Panc1 (cell line): ENCODE measurements around the gene BTBD17. TPM values are rescaled to one million over a fixed set of nuclear protein-coding genes. Genes with fewer than 3 reads are reported as not detected.
A peak's percentile ranks its signal among the peaks of the same experiment; 100 is the strongest.

Experiments used
- ATAC-seq: fragments of 200-7000 bp; cut with Tn5 transposase; 2 replicates; pipeline ENCODE4 v1.9.1; 2020; ENCODE audit warnings: mild to moderate bottlenecking, moderate library complexity
- BruUV-seq: library from RNA; stranded (reverse); fragments of 400-500 nt; replicated peaks from 2 replicates; lab custom pipeline; 2021; lab: Mats Ljungman, UMichigan
- CTCF ChIA-PET: fragments of 300-600 bp; sonication (Branson Sonifier 250); formaldehyde crosslinking; loops from one replicate; lab custom pipeline; 2022; ENCODE audit warnings: antibody characterized with exemption; lab: Charles Lee
- POLR2A ChIA-PET: fragments of 300-600 bp; sonication (Branson Sonifier 250); formaldehyde crosslinking; loops from one replicate; lab custom pipeline; 2022; ENCODE audit warnings: antibody characterized with exemption; lab: Charles Lee
- DNase-seq: peaks from one replicate; pipeline ENCODE4 v3.0.0-alpha.2; 2010; ENCODE audit warnings: low read depth, low spot score
- H3K27ac ChIP-seq: 2 replicates; pipeline ENCODE4 v1.5.1; 2011; ENCODE audit warnings: mild to moderate bottlenecking, low read length, inconsistent platforms
- H3K27me3 ChIP-seq: fragments of 200-500 bp; sonication (Bioruptor generic); 2 replicates; pipeline ENCODE4 v1.6.0; 2014; ENCODE audit warnings: low read length, inconsistent platforms; ENCODE audit not compliant: control insufficient read depth, insufficient read depth
- H3K36me3 ChIP-seq: fragments of 200-500 bp; sonication (Bioruptor generic); 2 replicates; pipeline ENCODE4 v1.5.1; 2014; ENCODE audit warnings: inconsistent platforms, mild to moderate bottlenecking, low read length, moderate library complexity; ENCODE audit not compliant: control insufficient read depth, insufficient read depth
- H3K4me1 ChIP-seq: 2 replicates; pipeline ENCODE4 v1.5.1; 2011; ENCODE audit warnings: inconsistent platforms, mild to moderate bottlenecking, low read length, moderate library complexity; ENCODE audit not compliant: control insufficient read depth, insufficient read depth
- H3K4me3 ChIP-seq, 2 experiments: 2 replicates each; pipeline ENCODE4 v1.5.1; 2011 to 2012; ENCODE audit warnings: low read depth in 2 of 2, low read length in 2 of 2, mild to moderate bottlenecking in 2 of 2, inconsistent platforms in 1 of 2, moderate library complexity in 1 of 2
- H3K9me3 ChIP-seq: fragments of 200-500 bp; sonication (Bioruptor generic); 2 replicates; pipeline ENCODE4 v1.5.1; 2014; ENCODE audit warnings: low read depth, mild to moderate bottlenecking, inconsistent platforms, low read length, moderate library complexity; ENCODE audit not compliant: control insufficient read depth, insufficient read depth
- POLR2AphosphoS5 ChIP-seq: IDR thresholded peaks from 2 replicates; pipeline ENCODE4 v1.6.1; 2012; ENCODE audit warnings: mild to moderate bottlenecking, low read depth, low read length, moderate library complexity
- REST ChIP-seq, 2 experiments: IDR thresholded peaks; 2 replicates each; pipeline ENCODE4 v1.6.1; 2011 to 2012; ENCODE audit warnings: low read depth in 2 of 2, control low read depth in 1 of 2, low read length in 1 of 2, mild to moderate bottlenecking in 1 of 2, moderate library complexity in 1 of 2; ENCODE audit not compliant: insufficient read depth in 1 of 2
- SIN3A ChIP-seq: IDR thresholded peaks from 2 replicates; pipeline ENCODE4 v1.6.1; 2012; ENCODE audit warnings: low read depth, mild to moderate bottlenecking, low read length, moderate library complexity, borderline replicate concordance; ENCODE audit not compliant: insufficient read depth
- TCF7L2 ChIP-seq: IDR thresholded peaks from 2 replicates; pipeline ENCODE4 v1.6.1; 2011; ENCODE audit warnings: mild to moderate bottlenecking, low read depth, low read length, inconsistent platforms
- in situ Hi-C: cut with HindIII; loops from 2 replicates; pipeline ENCODE4 v1.10.0; 2016; ENCODE audit warnings: low sequenced_read_pairs, low pct_unique_long_range_greater_than_20kb
- intact Hi-C: fragments of 100-400 bp; cut with micrococcal nuclease; formaldehyde crosslinking; loops from one replicate; pipeline ENCODE4 v1.10.0; 2022; ENCODE audit not compliant: unreplicated experiment
- total RNA-seq: library from RNA; stranded (reverse); gene quantifications from one replicate; pipeline ENCODE4 v1.2.1, GENCODE V29; 2021; ENCODE audit not compliant: unreplicated experiment
- TF ChIP-seq, protein P1 (sequence below): fragments of 450-650 bp; IDR thresholded peaks from 2 replicates; pipeline ENCODE4 v1.5.1; 2017; ENCODE audit warnings: mild to moderate bottlenecking

Gene BTBD17
- total RNA-seq, 1 experiment from 2014 or later = not detected

- in situ Hi-C loops = no loop called here
- DNase-seq (no peak), ATAC-seq (peak; percentile 32; the same call in 1 of the 2 replicates)
- BruUV-seq = no TSS peak
- ChIA-PET CTCF (interaction anchor here (0.5 to 2.8 kb wide), 8 partner anchors 8 to 200 kb away, joined by 3 to 13 read pairs (median 4); no protein-coding TSS in a partner anchor), POLR2A (no interaction called here)
- no peak for TF ChIP-seq REST (IDR thresholded peaks at IDR 0.05; ENCODE audit: insufficient read depth in 1 of 2, low read depth in 2 of 2, low read length in 1 of 2)
- TF ChIP-seq POLR2AphosphoS5 = no peak
- TF ChIP-seq, protein P1, sequence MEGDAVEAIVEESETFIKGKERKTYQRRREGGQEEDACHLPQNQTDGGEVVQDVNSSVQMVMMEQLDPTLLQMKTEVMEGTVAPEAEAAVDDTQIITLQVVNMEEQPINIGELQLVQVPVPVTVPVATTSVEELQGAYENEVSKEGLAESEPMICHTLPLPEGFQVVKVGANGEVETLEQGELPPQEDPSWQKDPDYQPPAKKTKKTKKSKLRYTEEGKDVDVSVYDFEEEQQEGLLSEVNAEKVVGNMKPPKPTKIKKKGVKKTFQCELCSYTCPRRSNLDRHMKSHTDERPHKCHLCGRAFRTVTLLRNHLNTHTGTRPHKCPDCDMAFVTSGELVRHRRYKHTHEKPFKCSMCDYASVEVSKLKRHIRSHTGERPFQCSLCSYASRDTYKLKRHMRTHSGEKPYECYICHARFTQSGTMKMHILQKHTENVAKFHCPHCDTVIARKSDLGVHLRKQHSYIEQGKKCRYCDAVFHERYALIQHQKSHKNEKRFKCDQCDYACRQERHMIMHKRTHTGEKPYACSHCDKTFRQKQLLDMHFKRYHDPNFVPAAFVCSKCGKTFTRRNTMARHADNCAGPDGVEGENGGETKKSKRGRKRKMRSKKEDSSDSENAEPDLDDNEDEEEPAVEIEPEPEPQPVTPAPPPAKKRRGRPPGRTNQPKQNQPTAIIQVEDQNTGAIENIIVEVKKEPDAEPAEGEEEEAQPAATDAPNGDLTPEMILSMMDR = no peak
- TF ChIP-seq TCF7L2 = no peak
- TF ChIP-seq SIN3A = no peak
- intact Hi-C loops = loop anchor here (5.0 kb wide), 2 partner anchors 163 to 228 kb away; partner anchors contain the start of gene CD300LB
- no peaks in the 10 kb centered on the region for H3K36me3 ChIP-seq
- peaks cover 2% of the 10 kb centered on the region for H3K27me3 ChIP-seq
- H3K4me1 ChIP-seq = no peaks in the 10 kb centered on the region
- no peak overlapping the region for H3K4me3 ChIP-seq
- H3K27ac ChIP-seq = no peak overlapping the region
- H3K9me3 ChIP-seq = no peaks in the 10 kb centered on the region
Observed at GRCh38 chr17:74369221-74369620, 7.6 kb upstream of the BTBD17 start.

DNA sequence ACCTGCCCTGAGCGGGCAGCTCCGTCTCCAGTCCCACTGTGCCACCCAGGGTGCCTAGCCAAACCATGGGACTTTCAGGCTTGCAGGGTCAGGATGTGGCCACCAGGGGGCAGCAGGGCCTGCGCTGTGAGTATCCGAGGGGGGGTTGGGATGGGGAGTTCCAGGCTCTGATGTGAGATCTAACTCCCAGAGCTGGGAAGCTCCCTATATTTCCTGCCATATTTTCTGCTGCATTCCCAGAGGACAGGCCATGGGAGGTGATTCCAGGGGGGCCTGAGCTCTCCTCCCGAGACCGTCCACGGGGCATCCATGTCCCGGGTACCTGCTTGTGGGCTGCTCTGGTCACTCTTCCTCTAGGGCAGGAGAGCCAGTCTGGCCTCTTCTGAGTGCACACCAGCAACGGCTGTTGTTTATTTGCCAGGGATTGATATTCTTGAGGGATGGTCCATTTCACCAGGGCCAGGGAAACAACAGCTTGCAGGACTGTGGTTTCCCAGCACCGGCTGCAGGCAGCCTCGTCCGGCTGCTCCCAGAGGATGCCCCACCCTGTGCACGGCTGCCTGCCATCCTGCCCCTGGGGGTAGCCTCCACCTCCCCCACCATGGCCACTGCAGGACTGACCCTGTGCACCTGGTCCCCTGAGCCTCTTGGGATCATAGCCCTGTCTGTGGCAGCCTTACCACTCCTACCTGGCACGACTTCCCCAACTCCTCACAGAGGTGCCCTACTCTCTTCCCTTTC is 6.8 kb upstream of the BTBD17 start:
- H3K36me3 ChIP-seq = no peaks in the 10 kb centered on the region
- ChIA-PET POLR2A (no interaction called here), CTCF (interaction anchor here (0.6 to 2.8 kb wide), 23 partner anchors 7 to 1378 kb away, joined by 3 to 20 read pairs (median 4); no protein-coding TSS in a partner anchor)
- no peaks in the 10 kb centered on the region for H3K4me1 ChIP-seq
- peak; percentile 88 for ATAC-seq
- no peaks in the 10 kb centered on the region for H3K9me3 ChIP-seq
- TF ChIP-seq SIN3A = no peak
- no peak for TF ChIP-seq REST (IDR thresholded peaks at IDR 0.05; ENCODE audit: insufficient read depth in 1 of 2, low read depth in 2 of 2, low read length in 1 of 2)
- TF ChIP-seq, protein P1 = peak; percentile 98
- TF ChIP-seq POLR2AphosphoS5 = no peak
- H3K4me3 ChIP-seq = no peak overlapping the region
- no peak overlapping the region for H3K27ac ChIP-seq
- no TSS peak for BruUV-seq
- no peak for DNase-seq
- in situ Hi-C loops (no loop called here), intact Hi-C loops (loop anchor here (1.0 to 5.0 kb wide), 3 partner anchors 125 to 229 kb away; partner anchors contain the start of gene CD300LB)
- H3K27me3 ChIP-seq = no peaks in the 10 kb centered on the region
